HG02938 (cell line): ENCODE results near the gene ZBTB16.

Experiments
- ATAC-seq: cut with Tn5 transposase; IDR thresholded peaks from one replicate; pipeline ENCODE4 v1.9.1; 2021; ENCODE audit warnings: mild to moderate bottlenecking, moderate library complexity; ENCODE audit not compliant: unreplicated experiment

The ZBTB16 gene

DNA sequence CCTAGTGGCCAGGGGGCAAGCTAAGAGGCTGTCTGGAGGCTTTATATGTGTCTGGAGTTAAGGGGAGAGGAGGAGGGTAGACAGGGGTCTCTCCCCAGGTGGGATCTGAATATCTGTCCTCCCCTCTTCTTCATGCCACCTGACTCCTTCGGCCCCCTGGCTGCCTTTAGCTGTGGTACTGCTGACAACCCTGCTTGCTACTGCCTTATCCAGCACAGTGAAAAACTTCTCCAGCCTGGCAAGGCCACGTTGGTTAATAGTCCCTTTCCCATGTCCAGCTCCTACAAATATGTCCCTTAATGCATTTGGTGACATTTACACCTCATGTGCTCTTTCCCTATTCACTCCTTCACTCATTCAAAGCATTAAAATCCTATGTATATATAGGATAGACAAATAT is 194.3 kb downstream of the ZBTB16 start:
- ATAC-seq = no peak

DNA sequence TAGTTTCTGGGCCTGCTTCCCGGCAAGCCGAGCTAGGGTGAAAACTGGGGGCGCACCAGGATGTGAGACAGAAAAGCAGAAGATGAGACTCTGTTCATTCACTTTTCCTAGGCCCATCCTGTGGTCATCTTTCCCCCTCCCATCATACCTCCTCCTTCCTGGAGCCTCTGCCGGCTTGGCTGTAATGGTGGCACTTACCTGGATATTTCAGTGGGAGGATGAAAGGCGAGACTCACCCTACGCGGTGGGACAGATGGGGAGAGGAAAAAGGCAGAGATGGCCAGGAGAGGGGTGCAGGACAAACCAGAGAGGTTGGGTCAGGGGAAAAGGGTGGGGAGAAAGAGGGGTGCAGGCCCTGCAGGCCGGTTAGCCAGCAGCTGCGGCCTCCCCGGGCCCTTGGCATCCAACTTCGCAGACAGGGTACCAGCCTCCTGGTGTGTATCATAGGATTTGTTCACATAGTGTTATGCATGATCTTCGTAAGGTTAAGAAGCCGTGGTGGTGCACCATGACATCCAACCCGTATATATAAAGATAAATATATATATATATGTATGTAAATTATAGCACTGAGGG is 195.1 kb downstream of the ZBTB16 start:
- no peak for ATAC-seq

DNA sequence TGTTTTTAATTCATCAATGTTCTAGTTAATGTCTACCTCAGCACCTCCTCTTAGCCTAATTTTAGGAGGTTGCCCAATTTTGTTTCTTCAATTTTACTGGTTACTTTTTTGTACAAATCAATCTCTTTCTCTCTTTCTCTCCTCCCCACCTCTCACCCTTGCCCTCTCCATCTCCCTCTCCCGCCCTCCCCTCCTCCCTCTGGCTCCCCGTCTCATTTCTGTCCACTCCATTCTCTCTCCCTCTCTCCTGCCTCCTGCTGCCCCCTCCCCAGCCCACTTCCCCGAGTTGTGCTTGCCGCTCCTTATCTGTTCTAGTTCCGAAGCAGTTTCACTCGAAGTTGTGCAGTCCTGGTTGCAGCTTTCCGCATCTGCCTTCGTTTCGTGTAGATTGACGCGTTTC is 195.8 kb downstream of the ZBTB16 start:
- ATAC-seq = no peak

DNA sequence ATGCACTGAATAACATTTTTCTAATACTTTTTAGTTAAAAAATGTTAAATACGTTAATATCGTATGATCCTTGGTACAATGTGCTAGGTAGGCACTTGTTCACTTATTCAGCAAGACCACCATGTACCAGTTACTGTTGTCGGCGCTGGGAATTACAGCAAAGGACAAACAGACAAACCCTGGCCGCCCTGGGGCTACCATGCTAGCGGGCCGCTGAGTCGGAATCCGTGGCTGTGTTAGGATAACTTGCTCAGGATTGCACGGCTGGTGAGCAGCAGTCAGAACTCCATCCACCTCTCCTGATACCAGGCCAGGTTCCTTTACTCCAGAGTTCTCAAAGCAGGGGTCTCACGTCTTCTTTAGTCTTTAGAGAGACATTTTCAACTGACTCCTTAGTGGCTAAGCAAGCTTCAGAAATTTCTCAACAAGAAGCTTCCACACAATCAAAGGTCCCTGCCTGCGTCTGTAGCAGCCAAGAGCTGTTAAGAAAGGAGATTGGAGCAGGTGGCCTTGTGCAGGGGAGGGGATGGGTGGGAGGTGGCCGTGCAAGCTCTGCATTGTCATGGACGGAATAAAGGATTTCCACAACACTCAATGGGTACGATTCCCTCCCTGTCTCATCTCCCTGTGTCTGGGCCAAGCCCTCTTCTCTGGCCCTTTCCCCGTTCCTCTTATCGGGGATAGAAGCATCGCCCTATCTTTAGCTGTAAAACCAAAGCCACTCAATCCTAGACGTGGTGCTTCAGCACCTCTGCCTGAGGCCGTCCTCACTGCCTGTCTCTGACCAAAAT is 196.9 kb downstream of the ZBTB16 start:
- ATAC-seq = no peak

DNA sequence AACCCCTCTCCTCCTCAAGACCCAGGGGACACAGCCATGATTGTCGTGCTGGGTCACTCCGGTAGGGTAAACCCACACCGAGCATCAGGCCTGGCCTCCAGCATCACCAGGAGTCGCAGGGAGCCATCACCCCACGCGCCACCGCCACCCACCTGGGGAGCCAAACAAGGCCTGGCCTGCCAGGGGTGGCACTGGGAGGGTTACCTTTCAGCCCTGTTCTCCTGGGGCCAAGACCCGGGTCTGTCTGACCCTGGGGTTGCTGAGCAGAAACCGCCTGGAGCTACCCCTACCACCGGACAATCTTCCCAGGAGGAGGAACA is 197.4 kb downstream of the ZBTB16 start:
- ATAC-seq = no peak

DNA sequence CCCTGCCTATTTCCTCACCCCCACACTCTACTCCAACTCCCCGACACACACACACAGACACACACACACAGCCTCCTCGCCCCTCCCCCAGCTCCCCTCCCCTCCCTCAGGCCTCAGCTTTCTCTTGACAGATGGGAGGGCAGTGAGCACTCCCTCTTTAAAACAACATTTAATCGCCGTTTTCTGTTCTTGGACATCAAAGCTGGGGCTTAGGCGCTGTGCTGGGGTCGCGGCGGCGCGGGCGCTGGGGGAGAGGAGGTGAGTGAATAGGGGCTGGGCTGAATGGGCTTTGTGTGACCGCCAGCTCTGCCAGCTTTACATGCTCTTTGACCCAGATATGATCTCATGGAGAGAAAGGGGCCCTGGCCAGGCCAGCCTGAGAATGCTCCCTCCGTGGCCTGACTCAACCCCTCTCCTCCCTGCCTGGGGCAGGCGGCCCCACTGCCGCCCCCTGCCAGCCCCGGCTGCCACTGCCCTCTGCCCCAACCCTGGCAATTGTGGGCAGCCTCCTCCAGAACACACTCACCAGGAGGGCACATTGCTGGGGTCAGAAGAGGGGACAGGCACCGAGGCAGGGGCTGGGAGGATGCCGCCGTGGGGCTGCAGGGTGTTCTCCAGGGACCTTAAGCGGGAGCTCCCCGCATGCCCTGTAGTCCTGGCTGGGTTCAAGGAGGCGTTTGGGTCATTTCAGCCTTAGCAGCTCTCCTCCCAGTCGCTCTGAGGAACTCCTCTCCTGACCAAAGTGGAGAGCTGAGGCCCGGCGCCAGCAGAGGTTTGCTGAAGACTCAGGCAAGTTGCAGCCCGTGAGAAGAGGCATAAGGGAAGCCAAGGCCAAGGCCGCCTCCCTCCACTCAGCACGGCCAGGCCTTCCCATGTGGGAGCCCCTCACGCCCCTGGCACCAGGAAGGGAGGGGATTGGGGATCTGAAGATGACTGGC is 198.4 kb downstream of the ZBTB16 start:
- ATAC-seq = no peak

DNA sequence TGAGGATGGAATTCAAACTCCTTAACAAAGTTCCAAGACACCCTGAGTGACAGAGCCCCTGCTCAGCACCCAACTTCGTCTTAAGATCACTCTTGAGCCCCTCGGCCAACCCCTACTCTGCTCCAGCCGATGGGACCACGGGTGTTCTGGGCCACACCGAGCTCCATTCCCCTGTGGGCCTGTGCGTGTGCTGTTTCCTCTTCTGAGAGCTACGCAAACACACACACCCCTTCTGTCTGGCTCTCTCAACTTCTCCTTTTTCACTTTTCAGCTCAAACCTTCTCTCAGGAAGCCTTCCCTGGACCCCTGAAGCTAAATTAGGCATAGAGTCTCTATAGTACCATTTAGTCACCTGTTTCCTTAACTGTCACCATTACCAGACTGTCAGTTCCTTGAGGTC is 199.2 kb downstream of the ZBTB16 start:
- no peak for ATAC-seq

DNA sequence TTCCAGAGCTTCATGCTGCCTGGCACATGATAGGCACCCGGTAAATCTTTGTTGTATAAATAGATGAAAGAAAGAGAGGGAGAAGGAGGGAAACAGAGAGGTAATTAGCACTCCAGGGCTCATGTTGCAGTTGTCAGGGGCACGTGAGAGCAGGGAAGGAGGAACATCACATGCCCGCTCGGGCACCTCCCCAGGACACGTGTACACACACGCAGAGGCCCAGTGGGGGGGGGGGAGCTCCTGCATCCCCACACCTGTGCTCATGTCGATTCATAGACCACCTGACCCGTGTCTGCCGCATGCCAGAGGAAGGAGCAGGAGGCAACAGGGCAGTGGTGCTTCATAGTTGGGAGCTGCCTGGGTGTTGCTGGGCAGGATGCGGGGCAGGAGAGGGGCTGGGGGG is 199.6 kb downstream of the ZBTB16 start:
- no peak for ATAC-seq

DNA sequence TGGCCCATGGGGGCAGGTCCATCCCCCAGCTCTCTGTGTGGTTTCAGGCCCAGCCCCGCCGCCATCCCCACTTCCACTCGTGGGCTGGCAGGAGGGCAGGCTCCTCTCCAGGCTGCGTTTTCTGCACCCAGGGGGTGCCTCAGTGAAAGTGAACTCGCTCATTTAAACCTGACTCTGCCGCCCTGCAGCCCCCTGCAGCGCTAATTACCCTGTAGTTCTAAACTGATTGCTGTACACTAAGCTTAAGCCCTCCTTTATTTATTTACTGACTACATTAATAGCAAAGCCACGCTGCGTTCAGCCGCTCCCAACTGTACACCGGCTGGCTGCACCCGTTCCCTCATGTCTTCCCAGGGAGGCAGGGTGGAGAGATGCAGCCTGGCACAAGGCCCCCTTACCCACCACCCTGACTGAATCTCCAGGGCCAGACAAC is 200.1 kb downstream of the ZBTB16 start:
- no peak for ATAC-seq

DNA sequence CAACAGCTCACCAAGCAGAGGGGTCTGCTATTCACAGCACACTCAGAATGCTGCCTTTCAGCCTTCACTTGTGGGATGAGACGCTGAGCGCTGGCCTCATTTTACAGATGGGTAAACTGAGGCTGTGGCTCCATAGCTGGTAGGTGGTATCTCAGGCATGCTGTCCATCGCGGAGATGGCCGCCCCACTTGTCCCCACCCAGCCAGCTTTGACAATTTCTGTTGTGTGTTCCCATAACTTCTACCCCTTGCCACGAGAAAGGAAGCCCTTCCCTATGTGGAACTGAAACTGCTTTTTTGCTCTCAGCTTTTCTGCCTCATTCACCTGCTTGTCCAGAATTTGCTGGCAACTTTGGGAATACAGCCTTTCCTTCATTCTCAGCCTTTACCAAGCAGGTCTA is 200.6 kb downstream of the ZBTB16 start:
- no peak for ATAC-seq

DNA sequence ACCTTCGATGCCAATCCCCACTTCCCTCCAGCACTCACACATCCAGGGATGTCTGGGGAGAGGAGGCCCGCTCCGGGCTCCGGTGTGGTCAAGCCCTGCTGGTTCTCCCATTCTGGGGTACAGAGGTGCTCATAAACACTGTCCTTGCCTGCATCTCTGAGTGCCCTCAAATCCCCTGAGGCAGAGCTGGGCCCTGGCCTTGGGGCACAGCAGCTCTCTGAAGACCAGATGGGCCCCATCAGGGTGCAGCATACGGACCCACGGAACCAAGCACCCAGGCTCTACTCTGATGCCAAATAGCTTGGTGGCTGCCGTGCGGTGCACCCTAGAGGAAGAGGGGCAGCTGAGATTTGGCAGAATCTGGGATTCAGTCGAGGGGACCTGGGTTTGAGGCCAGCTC is 201.0 kb downstream of the ZBTB16 start:
- ATAC-seq = peak; percentile 12

DNA sequence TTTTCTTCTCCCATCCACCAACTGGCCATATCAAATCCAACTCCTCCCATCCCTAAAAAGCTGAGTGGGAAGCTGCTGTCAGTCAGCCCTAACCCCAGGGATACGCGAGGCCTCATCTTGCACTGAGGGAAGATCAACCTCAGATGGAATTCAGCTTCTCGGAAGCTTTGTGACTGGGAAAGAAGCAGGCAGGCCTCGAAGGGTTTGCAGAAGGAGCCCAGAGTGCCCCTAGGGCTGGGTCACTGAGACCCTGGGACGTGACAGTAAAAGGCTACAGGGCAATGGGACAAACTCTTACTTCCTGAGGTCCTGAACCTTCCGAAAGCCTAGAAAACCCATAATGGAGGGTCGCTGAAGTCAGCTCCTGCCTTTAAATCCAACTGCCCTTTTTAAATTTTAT is 202.3 kb downstream of the ZBTB16 start:
- ATAC-seq = no peak

DNA sequence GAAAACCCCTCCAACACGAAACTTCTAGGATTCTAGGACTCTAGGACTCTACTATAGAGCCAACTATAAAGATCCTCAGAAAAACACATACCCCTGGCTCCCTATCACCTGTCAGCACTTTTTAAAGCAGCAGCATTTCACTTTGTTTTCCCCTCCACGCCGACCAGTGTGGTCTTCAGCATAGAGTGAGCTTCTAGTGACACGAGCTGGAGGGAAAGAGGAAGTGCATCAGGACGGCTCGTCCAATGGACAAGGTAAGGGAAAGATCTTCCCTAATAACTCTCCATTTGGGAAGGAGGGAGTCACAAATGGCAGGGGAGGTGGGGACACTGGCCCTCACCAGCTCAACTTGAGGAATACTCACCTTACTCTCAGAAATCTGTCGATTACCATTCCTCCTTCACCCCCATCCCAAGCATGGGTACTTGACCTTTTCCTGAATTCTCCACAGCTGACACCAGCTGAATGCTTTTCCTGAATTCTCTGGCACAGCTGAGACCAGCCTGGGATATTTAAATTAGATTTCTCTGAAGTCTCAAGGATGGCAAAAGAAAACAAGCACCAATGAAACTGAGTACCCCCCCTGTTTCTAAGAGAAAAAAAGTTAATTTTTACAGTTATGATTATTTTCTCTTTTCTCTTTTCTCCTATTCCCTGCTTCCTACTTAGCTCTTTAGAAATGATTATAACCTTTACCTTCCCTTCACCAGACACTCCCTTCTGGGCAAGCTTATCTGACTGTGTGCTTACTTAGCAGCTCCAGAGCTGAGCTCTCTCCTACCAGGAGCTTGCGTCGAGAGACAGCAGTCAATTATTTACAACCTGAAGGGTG is 203.4 kb downstream of the ZBTB16 start:
- ATAC-seq = no peak

DNA sequence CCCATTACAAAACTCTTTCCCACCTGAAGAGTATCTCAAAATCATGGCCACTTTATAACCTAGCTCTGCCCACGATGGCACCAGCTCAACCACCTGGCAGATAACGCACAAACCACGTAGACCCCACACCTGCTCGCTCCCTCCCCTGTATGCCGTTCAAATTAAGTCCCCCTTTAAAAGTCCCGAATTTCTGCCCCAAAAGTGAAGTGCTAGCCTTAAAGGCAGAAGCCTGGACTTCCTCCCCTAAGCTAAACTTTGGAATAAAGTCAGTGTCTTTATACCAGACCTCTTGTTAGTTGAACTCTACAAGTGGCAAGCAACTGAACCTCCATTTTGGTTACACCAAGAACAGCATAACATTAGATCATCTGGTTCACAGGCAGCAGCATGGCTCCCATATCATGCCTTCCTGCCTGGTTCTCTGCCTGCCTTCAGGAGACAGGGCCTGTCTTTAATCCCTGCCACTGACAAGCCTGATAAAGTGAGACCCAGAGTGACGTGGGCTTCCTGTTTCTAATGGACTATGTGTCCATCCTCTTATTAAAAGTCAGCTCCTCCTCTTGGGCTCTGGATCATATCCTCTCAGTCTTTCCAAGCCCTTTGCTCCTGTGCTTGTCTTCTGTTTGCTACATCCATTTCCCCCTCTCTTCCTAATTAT is 204.1 kb downstream of the ZBTB16 start:
- no peak for ATAC-seq

DNA sequence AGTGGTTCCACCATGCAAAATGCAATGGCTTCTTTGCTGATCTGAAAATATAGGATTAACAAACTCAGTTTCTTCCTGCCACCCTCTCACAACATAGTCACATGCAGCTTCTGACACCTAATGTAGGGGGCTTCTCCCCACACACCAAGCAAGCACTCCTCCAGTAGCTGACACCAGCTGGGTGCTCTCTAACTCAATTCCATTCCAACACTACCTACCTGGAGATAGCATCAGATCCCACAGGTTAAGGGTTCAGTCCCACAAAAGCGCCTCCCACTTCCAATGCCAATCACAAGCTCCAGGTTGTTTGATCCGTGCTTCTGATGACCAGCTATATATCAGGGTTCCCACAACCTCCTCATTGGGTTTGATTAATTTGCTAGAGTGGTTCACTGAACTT is 204.9 kb downstream of the ZBTB16 start:
- no peak for ATAC-seq

DNA sequence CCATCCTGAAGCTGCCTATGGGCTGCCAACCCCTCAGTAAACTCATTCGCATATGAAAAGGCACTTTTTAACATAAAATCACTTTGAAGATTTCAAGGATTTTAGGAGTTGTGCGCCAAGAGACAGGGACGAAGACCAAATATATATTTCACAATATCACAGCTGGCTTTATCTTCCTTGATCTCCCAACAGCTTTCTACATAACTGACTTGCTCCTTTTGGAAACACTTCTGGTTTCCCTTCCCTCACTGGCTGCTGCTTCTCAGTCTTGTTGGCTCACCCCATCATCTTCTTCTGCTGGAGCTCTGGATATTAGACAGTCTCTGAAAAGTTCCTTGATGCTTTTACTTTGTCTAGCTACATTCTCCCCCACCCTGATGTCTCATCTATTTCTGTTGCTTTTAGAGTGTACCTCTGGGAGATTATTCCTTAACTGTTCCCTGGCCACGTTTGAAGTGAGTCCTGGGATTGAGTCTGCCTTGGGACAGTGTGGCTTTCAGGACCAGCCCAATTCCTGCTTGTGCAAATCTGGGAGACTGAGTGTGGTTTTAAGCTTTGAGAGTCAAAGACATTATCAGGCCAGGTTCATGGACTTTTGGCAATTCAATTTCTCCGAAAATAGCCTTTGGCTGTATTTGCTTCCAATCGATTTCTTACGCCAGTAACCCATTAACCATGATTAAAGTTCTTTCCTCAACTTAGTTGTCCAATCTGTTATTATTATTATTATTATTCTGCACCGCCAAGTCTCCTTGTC is 205.8 kb downstream of the ZBTB16 start:
- no peak for ATAC-seq

DNA sequence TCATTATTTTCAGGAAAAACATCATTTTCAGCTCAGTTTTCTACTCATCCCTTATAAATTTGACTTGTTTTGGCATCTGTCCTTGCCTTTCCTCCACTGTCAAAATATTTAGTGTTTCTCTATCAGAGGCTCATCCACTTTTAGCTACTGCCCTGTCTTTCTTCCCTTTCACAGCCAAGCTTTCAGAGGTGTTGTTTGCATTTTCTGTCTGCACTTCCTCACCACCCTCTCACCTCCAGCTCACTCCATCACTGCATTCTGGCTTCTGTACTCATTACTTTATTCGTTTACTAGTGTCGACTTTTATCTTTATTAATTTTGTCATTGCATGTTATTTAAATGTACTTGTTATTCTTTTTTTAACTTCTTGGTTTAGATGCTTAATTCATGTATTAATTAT is 210.0 kb downstream of the ZBTB16 start:
- ATAC-seq = no peak

DNA sequence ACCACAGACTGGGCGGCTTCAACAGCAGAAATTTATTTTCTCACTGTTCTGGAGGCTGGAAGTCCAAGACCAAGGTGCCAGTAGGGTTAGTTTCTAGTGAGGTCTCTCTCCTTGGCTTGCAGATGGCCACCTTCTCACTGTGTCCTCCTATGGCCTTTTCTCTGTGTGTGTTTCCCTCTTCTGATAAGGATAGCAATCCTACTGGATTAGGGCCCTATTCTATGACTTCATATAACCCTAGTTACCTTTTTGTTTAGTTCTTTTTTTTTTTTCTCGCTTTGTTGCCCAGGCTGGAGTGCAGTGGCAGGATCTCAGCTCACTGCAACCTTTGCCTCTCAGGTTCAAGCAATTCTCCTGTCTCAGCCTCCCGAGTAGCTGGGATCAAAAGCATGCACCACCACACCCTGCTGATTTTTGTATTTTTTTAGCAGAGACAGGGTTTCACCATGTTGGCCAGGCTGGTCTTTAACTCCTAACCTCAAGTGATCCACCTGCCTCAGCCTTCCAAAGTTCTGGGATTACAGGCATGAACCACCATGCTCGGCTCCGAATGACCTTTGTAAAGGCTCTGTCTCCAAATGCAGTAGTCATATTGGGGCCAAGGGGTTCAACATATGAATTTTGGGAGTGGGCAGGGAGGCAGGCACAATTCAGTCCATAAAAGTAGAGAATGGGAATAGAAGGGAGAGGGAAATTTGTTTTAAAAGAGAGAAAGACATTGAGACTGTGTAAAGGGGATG is 211.2 kb downstream of the ZBTB16 start:
- no peak for ATAC-seq

DNA sequence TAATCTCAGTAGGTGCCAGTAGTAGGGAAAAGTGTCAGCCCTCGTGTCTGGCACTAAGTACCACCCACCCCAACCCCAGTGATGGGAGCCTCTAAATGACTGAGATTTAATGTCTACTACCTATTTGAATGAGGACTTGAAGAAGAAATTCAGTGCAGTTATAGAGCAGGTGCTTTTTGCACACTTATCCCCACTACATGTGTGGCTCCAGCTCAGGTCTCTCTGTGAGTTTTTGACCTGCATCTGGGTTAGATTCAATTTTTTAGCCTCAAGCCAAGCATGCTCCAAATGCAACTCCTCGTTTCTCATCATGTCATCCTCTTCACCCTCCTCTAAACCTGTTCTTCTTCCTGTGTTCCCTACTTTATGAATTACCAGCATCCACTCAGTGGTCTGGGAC is 211.8 kb downstream of the ZBTB16 start:
- ATAC-seq = no peak
